ENCODE measurements around the gene THBS1. TPM values are rescaled to one million over a fixed set of nuclear protein-coding genes. Genes with fewer than 3 reads are reported as not detected.

THBS1 gene
- total RNA-seq, 2 donors from 2014 or later: 162 to 390 TPM

DNA sequence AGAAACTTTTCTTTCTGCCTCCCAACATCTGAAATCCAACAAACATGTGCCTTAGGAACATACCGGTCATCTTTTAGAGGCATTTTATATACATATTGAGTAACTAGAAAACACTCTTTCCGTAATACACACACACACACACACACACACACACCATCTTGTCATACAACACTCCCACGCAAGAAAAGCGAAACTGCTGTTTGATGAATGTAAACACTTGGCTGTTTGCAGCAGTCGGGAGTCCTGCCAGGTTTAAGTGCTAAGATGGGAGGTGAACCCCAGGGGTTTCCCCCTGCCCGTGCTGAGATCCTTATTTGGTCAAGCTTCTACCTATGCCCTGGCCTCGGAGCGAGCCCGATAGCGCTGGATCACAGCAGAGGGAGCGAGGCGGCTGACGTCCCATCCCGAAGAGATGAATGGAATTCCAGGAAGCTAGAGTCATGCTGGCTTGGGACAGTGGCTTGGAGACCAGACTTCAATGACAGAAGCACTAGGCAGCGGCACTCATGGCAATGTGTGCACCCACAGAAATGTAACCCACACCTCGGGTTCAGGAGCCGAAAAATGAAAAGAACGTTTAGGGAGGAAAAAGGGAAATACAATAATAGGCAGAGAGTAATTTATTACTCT is 1.3 kb upstream of the THBS1 start:
- DNase-seq: no peak
- Histone ChIP-seq H3K36me3 (no peaks in the 10 kb centered on the region), H3K27me3 (no peaks in the 10 kb centered on the region), H3K4me3 (peak overlapping the region; percentile 62), H3K4me1 (no peaks in the 10 kb centered on the region), H3K9ac (ENCODE audit: low read depth in 2 of 2, low read length in 2 of 2) (peak overlapping the region; percentile 8 to 56), H3K27ac (peak overlapping the region; percentile 88), H3K9me3 (no peaks in the 10 kb centered on the region)
- TF ChIP-seq CTCF (IDR thresholded peaks at IDR 0.05): no peak
- intact Hi-C loops (cut with DNase I): loop anchor here (2.0 to 5.0 kb wide), 3 partner anchors 267 to 762 kb away; no protein-coding TSS in a partner anchor

GRCh38 chr15:39580117-39580484 is 778 bp upstream of the THBS1 start:
- no peaks in the 10 kb centered on the region for H3K9me3 ChIP-seq
- DNase-seq: peak; percentile 98
- H3K27ac ChIP-seq: peak overlapping the region; percentile 88
- no peaks in the 10 kb centered on the region for H3K27me3 ChIP-seq
- TF ChIP-seq CTCF (IDR thresholded peaks at IDR 0.05): peak; percentile 99
- no peaks in the 10 kb centered on the region for H3K4me1 ChIP-seq
- peak overlapping the region; percentile 75 to 89 for H3K9ac ChIP-seq (ENCODE audit: low read depth in 2 of 2, low read length in 2 of 2)
- no peaks in the 10 kb centered on the region for H3K36me3 ChIP-seq
- peak overlapping the region; percentile 62 for H3K4me3 ChIP-seq
- intact Hi-C loops (cut with DNase I): loop anchor here (2.0 to 5.0 kb wide), 2 partner anchors 267 to 453 kb away; no protein-coding TSS in a partner anchor

GRCh38 chr15:39581242-39581792 is 438 bp downstream of the THBS1 start:
- Histone ChIP-seq H3K36me3 (no peaks in the 10 kb centered on the region), H3K4me3 (peak overlapping the region; percentile 62), H3K27ac (peak overlapping the region; percentile 88), H3K9me3 (no peaks in the 10 kb centered on the region), H3K4me1 (no peaks in the 10 kb centered on the region), H3K9ac (ENCODE audit: low read depth in 2 of 2, low read length in 2 of 2) (peak overlapping the region; percentile 75 to 89), H3K27me3 (no peaks in the 10 kb centered on the region)
- DNase-seq: no peak
- intact Hi-C loops (cut with DNase I): loop anchor here (2.0 to 5.0 kb wide), 2 partner anchors 269 to 454 kb away; no protein-coding TSS in a partner anchor
- TF ChIP-seq CTCF (IDR thresholded peaks at IDR 0.05): no peak

- Histone ChIP-seq H3K4me1 (no peaks in the 10 kb centered on the region), H3K36me3 (no peaks in the 10 kb centered on the region)
Observed at GRCh38 chr15:39581793-39582285, 960 bp downstream of the THBS1 start.

More at GRCh38 chr15:39581793-39582285, 960 bp downstream of the THBS1 start:
- no peak for TF ChIP-seq CTCF (IDR thresholded peaks at IDR 0.05)
- Histone ChIP-seq H3K9me3 (no peaks in the 10 kb centered on the region), H3K4me3 (peak overlapping the region; percentile 62), H3K27me3 (no peaks in the 10 kb centered on the region), H3K27ac (peak overlapping the region; percentile 88), H3K9ac (ENCODE audit: low read depth in 2 of 2, low read length in 2 of 2) (peak overlapping the region; percentile 75 to 89)
- peak; percentile 87 for DNase-seq
- intact Hi-C loops (cut with DNase I): loop anchor here (2.0 to 5.0 kb wide), 2 partner anchors 269 to 455 kb away; no protein-coding TSS in a partner anchor

Data from colonic mucosa (tissue), 4 donors.